ENCODE results near the gene HEMK1.
A peak's percentile ranks its signal among the peaks of the same experiment; 100 is the strongest.

The HEMK1 gene

GRCh38 chr3:50577348-50577747, 8.0 kb downstream of the HEMK1 start:
- no peak for DNase-seq

GRCh38 chr3:50580683-50581458, 11.5 kb downstream of the HEMK1 start:
- no peak for DNase-seq

- no peak for DNase-seq
Observed at GRCh38 chr3:50581459-50581842, 12.1 kb downstream of the HEMK1 start.

- no peak for DNase-seq
Observed at GRCh38 chr3:50582083-50582482, 12.8 kb downstream of the HEMK1 start.

GRCh38 chr3:50583897-50584296, 14.6 kb downstream of the HEMK1 start:
- no peak for DNase-seq

GRCh38 chr3:50584391-50584790, 15.1 kb downstream of the HEMK1 start:
- DNase-seq = no peak

- no peak for DNase-seq
Observed at GRCh38 chr3:50585919-50586762, 16.8 kb downstream of the HEMK1 start.

- no peak for DNase-seq
Observed at GRCh38 chr3:50586763-50587070, 17.4 kb downstream of the HEMK1 start.

GRCh38 chr3:50587373-50587772, 18.1 kb downstream of the HEMK1 start:
- no peak for DNase-seq

GRCh38 chr3:50587806-50588758, 18.8 kb downstream of the HEMK1 start:
- peak; percentile 63 to 78 for DNase-seq

GRCh38 chr3:50588759-50589433, 19.6 kb downstream of the HEMK1 start:
- DNase-seq = no peak

GRCh38 chr3:50591196-50591741, 21.9 kb downstream of the HEMK1 start:
- DNase-seq = peak in 1 of 2 donors; percentile 31

- peak in 1 of 2 donors; percentile 61 for DNase-seq
Observed at GRCh38 chr3:50592568-50592967, 23.2 kb downstream of the HEMK1 start.

- DNase-seq = no peak
Observed at GRCh38 chr3:50594253-50594785, 25.0 kb downstream of the HEMK1 start.

GRCh38 chr3:50599115-50599715, 29.9 kb downstream of the HEMK1 start:
- no peak for DNase-seq

- no peak for DNase-seq
Observed at GRCh38 chr3:50599716-50600118, 30.4 kb downstream of the HEMK1 start.

GRCh38 chr3:50600141-50600753, 30.9 kb downstream of the HEMK1 start:
- no peak for DNase-seq

GRCh38 chr3:50600841-50601591, 31.7 kb downstream of the HEMK1 start:
- DNase-seq = peak; percentile 92 to 94

GRCh38 chr3:50602595-50603191, 33.4 kb downstream of the HEMK1 start:
- DNase-seq = no peak
